Stimulated activated CD4-positive, alpha-beta T cell treated with anti-CD3 and anti-CD28 coated beads, Interleukin-1b, Interleukin-23, amount 100 ng/mL, for 48 hours (primary cell): ENCODE measurements around the gene C3.
"Not testable (repeated sequence)": the region's sequence is repeated elsewhere in the genome, so short reads cannot be mapped to it uniquely, and the experiment has no call there.

Experiments
- DNase-seq: peaks from one replicate; pipeline ENCODE4 v3.0.0-alpha.2; 2020

Gene C3

DNA sequence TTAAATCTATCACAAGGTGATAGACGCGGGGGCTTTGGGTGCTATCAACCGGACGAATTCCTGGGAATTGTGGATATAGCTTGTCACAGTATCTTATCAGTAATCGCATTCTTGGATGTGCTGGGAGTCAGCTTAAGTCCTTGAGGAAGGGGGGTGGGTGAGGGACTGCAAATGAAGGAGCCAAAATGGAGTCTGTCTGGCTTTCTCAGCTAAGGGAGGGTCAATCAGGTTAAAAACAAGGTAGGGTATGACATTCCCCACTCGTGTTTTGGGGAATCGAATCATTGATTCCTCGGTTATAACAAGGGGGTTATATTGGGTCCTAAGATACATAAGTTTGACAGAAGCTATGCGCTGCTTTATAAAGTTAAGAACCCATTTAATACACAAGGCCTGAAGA lies 64.1 kb downstream of the C3 start:
- DNase-seq: not testable (repeated sequence)

DNA sequence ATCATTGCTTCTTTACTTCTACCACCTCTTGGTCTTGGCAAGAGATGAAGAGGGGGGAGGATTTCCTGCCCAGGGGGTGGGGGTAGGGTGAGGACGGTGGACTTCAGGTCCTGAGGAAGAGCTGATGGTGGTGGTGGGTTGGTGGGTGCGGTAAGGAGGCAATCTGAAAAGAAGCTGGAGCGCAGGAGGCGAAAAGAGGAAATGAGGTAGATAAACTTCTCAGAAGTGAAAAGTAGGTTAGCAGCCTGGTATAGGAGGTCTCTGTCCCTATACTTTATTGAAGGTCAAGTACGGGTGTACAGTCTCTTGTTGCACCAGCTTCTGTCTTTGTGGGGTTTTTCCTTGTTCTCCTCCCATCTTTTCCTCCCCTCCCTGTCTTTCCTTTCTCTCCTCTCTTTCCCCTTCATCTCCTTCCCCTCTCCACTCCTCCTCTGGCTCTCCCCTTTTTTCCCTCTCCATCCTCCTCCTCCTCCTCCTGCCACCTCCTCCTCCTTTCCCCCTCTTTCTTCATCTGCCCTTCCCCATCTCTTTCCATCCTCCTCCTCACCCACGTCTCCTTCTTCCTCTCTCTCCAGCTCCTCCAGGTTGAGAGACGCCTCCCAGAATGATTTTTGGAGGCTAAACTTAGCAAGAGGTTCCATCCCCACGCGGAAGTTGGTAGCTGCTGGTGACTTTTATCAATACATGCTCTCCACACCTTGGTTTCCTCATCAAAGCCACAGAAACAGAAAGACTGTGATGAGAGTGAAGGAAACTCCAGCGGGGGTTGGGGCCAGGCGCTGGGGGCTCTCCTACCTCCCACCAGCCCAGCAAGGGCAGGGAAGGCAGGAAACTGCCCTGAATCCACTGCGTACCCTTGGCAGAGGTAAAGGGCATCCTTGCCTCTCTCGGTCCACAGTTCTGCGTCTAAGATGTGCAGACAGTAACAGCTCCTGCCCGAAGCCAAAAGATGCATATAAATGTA lies 65.8 kb downstream of the C3 start:
- peak; percentile 65 for DNase-seq

- DNase-seq: no peak
Observed at GRCh38 chr19:6652805-6653094, 67.7 kb downstream of the C3 start.

GRCh38 chr19:6651965-6652804 lies 68.3 kb downstream of the C3 start:
- DNase-seq: no peak

DNA sequence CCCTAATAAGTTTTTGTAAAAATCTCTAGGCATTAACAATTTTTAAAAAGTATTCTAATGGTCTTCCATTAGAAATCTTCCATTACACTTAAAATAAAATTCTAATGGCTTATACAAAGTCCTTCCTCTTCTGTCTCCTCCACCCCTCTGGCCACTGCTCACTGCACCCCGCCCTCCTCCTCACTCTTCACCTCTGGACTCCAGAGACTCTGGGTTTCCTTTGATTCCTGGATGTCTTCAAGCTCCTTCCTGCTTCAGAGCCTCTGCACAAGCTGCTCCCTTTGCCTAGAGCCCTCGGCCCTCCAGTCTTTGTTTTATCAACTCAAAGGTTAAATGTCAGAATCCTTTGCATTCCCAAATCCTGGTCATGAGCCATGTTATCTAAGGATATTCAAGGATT lies 71.3 kb downstream of the C3 start:
- DNase-seq: no peak

GRCh38 chr19:6648141-6648715 lies 72.2 kb downstream of the C3 start:
- DNase-seq: no peak

DNA sequence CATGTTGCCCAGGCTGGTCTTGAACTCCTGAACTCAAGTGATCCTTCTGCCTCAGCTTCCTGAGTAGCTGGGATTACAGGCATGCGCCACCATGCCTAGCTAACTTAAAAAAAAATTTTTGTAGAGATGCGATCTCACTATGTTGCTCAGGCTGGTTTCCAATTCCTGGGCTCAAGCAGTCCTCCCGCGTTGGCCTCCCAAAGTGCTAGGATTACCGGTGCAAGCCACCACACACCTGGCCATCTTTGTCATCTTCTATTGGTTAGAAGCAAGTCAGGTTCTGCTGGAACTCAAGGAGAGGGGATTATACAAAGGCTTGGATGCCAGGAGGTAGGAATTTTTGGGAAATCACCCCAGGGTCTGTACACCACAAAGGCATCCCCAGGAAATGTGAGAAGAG lies 75.7 kb downstream of the C3 start:
- DNase-seq: no peak

- DNase-seq: not testable (repeated sequence)
Observed at GRCh38 chr19:6640333-6640732, 80.1 kb downstream of the C3 start.

DNA sequence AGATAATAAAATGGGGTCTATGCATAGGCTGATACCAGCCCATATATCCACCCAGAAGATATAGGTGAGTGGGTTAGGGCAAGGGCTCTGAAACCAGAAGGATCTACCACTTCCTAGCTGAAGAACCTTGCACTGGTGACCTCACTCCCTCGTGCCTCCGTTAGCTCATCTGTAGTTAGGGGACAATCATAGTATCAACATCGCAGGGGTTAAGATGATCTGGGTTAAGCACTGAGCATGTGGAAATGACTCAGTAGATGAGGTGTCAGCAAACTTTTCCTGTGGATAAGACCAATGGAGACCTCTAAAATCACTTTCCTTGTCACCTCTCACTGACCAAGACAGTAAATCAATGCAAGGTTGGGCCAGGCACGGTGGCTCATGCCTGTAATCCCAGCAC lies 81.0 kb downstream of the C3 start:
- peak; percentile 55 for DNase-seq

DNA sequence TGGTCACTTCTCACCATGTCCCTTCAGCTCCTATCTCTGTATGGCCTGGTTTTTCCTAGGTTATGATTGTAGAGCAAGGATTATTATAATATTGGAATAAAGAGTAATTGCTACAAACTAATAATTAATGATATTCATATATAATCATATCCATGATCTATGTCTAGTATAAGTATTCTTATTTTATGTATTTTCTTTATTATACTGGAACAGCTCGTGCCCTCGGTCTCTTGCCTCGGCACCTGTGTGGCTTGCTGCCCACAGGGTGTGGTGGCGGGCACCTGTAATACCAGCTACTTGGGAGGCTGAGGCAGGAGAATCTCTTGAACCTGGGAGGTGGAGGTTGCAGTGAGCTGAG lies 87.0 kb downstream of the C3 start:
- not testable (repeated sequence) for DNase-seq

DNA sequence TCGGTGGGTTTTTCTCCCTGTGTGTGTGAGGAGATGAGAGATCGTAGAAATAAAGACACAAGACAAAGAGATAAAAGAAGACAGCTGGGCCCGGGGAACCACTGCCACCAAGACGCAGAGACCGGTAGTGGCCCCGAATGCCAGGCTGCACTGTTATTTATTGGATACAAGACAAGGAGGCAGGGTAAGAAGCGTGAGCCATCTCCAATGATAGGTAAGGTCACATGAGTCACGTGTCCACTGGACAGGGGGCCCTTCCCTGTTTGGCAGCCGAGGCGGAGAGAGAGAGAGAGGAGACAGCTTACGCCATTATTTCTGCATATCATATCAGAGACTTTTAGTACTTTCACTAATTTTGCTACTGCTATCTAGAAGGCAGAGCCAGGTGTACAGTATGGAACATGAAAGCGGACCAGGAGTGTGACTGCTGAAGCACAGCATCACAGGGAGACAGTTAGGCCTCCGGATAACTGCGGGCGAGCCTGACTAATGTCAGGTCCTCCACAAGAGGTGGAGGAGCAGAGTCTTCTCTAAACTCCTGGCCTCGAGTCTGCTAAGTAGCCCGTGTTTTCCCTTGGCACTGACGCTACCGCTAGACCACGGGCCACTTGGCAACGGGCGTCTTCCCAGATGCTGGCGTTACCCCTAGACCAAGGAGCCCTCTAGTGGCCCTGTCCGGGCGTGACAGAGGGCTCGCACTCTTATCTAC lies 87.5 kb downstream of the C3 start:
- peak; percentile 52 for DNase-seq

- peak; percentile 73 for DNase-seq
Observed at GRCh38 chr19:6632002-6632621, 88.3 kb downstream of the C3 start.
